ENCODE data around the gene APOL5.

Gene APOL5

GRCh38 chr22:35752006-35752862 is 34.6 kb downstream of the APOL5 start:
- no peak for DNase-seq (ENCODE audit: low spot score)
- TF ChIP-seq CTCF (IDR thresholded peaks at IDR 0.05): no peak
- H3K27ac ChIP-seq: no peak overlapping the region
- H3K4me3 ChIP-seq: no peak overlapping the region

- no peak overlapping the region for H3K27ac ChIP-seq
- no peak overlapping the region for H3K4me3 ChIP-seq
- no peak for DNase-seq (ENCODE audit: low spot score)
- no peak for TF ChIP-seq CTCF (IDR thresholded peaks at IDR 0.05)
These were observed 35.2 kb downstream of the APOL5 start for GRCh38 chr22:35752863-35753189.

GRCh38 chr22:35754761-35755160 is 37.1 kb downstream of the APOL5 start:
- Histone ChIP-seq H3K4me3 (no peak overlapping the region), H3K27ac (no peak overlapping the region)
- no peak for TF ChIP-seq CTCF (IDR thresholded peaks at IDR 0.05)
- DNase-seq (ENCODE audit: low spot score): no peak

DNA sequence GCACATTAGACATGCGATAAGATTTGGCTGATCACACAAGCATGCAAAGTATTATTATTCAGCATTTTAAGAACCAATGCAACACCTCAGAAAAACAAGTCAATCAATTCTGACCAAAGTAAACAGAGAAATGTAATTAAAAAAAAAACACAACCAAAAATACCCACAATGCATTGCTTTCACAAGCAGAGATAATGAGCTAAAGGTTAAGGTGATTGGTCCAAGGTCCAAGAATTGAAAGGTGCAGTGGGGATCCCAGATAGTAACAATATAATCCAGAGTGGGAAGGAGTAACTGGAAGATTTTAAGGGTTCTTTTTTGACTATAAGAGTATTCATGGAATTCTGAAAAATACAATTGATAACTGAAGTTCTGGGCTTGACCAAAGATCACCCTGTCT is 39.0 kb downstream of the APOL5 start:
- TF ChIP-seq CTCF (IDR thresholded peaks at IDR 0.05): no peak
- no peak overlapping the region for H3K27ac ChIP-seq
- no peak overlapping the region for H3K4me3 ChIP-seq
- DNase-seq (ENCODE audit: low spot score): no peak

DNA sequence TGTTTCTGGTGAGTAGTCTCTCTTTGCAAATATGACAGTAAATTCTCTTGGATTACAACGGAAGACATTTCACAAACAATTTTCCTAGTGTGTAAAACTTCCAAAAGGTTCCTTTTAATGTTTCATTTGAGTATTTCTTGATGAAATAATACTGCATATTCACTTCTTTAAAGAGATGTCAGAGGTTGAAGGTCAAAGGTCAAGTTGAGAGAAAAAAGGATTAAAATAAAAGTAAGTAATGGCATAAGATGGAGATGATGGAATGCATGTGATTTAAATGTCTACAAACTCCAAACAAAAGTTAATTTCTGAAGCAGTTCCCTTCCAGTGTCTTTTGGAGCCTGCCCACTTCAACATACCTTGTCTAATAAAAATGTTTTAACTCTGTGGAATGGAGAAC is 40.7 kb downstream of the APOL5 start:
- no peak for TF ChIP-seq CTCF (IDR thresholded peaks at IDR 0.05)
- no peak for DNase-seq (ENCODE audit: low spot score)
- H3K27ac ChIP-seq: no peak overlapping the region
- H3K4me3 ChIP-seq: no peak overlapping the region

- H3K4me3 ChIP-seq: no peak overlapping the region
- H3K27ac ChIP-seq: no peak overlapping the region
- no peak for DNase-seq (ENCODE audit: low spot score)
- TF ChIP-seq CTCF (IDR thresholded peaks at IDR 0.05): no peak
These were observed 43.4 kb downstream of the APOL5 start for GRCh38 chr22:35761037-35761436.

Measured in coronary artery (tissue), 2 donors.